Suprapubic skin (tissue), 4 donors: ENCODE results near the gene CADM2. TPM values are rescaled to one million over a fixed set of nuclear protein-coding genes. Genes with fewer than 3 reads are reported as not detected.

Experiments used
- DNase-seq, 2 donors: peaks; one replicate each; pipeline ENCODE4 v3.0.0-alpha.2; 2019; ENCODE audit warnings: low spot score in 2 of 2
- H3K27ac ChIP-seq: fragments of 200-600 bp; sonication (generic); one replicate; pipeline ENCODE4 v1.5.1; 2019
- H3K27me3 ChIP-seq: fragments of 200-600 bp; sonication (generic); one replicate; pipeline ENCODE4 v1.5.1; 2019
- H3K36me3 ChIP-seq: fragments of 200-600 bp; sonication (generic); one replicate; pipeline ENCODE4 v1.5.1; 2019
- H3K4me1 ChIP-seq: fragments of 200-600 bp; sonication (generic); one replicate; pipeline ENCODE4 v1.5.1; 2019
- H3K4me3 ChIP-seq: fragments of 200-600 bp; sonication (generic); one replicate; pipeline ENCODE4 v1.5.1; 2019; ENCODE audit warnings: mild to moderate bottlenecking
- H3K9me3 ChIP-seq: fragments of 200-600 bp; sonication (generic); one replicate; pipeline ENCODE4 v1.5.1; 2019
- EP300 ChIP-seq: sonication (generic); formaldehyde crosslinking; IDR thresholded peaks from one replicate; pipeline ENCODE4 v1.6.1; 2017; ENCODE audit warnings: antibody characterized with exemption
- POLR2A ChIP-seq, 2 donors: fragments of 450-650 bp; IDR thresholded peaks; one replicate each; pipeline ENCODE4 v1.6.1; 2017; ENCODE audit warnings: antibody characterized with exemption in 2 of 2, mild to moderate bottlenecking in 2 of 2, moderate library complexity in 2 of 2
- POLR2AphosphoS5 ChIP-seq, 3 donors: sonication (generic); formaldehyde crosslinking; IDR thresholded peaks; one replicate each; pipeline ENCODE4 v1.6.1; 2017; ENCODE audit warnings: antibody characterized with exemption in 3 of 3
- WGBS: methylation state at CpG from one replicate; pipeline ENCODE4 v1.1.5; 2018; 5-methylcytosine and 5-hydroxymethylcytosine counted together
- total RNA-seq, 4 donors: library from RNA; depleted of rRNA; stranded (reverse); fragments of >200 nt; gene quantifications; one replicate each; pipeline ENCODE4 v1.1.0, GENCODE V29; 2016
- TF ChIP-seq, protein P1 (sequence below), 2 donors: fragments of 200-600 bp in 1 of 2; fragments of 450-650 bp in 1 of 2; sonication (generic) in 1 of 2; IDR thresholded peaks; one replicate each; pipeline ENCODE4 v1.5.1; 2016 to 2019; ENCODE audit warnings: antibody characterized with exemption in 2 of 2, mild to moderate bottlenecking in 1 of 2, moderate library complexity in 1 of 2

The CADM2 gene
- total RNA-seq, 4 donors from 2014 or later, result 0.68 to 2.8 (median 1.4) TPM

- H3K36me3 ChIP-seq, result no peaks in the 10 kb centered on the region
- H3K9me3 ChIP-seq, result no peaks in the 10 kb centered on the region
- H3K4me1 ChIP-seq, result no peaks in the 10 kb centered on the region
- no peaks in the 10 kb centered on the region for H3K27me3 ChIP-seq
- 66% methylated on average over 1 of the region's 1 CpG for WGBS
- H3K27ac ChIP-seq, result no peak overlapping the region
- H3K4me3 ChIP-seq, result no peak overlapping the region
- DNase-seq, result no peak
- TF ChIP-seq EP300, result no peak
- no peak for TF ChIP-seq POLR2AphosphoS5 (IDR thresholded peaks at IDR 0.05)
Measured at GRCh38 chr3:85068911-85069310, 110.1 kb downstream of the CADM2 start.

DNA sequence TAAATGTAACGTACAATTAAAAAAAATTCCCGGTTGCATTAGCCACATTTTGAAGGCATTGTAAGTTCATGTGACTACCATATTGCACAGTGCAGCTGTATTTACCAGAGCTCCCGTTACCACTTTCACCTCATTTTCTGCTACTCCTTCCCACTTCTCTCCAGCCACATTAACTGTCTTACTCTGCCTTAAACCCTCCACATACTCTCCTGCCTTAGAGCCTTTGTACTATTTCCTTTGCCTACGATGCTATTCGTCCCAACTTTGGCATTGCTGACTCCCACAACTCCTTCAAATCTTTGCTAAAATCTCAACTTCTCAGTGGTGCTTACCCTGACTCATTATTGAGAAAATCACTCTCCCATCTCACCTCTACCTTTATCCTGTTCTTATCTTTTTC is 115.2 kb downstream of the CADM2 start:
- Histone ChIP-seq H3K27me3 (no peaks in the 10 kb centered on the region), H3K9me3 (no peaks in the 10 kb centered on the region), H3K36me3 (no peaks in the 10 kb centered on the region), H3K27ac (no peak overlapping the region), H3K4me3 (no peak overlapping the region), H3K4me1 (no peaks in the 10 kb centered on the region)
- TF ChIP-seq, protein P1, sequence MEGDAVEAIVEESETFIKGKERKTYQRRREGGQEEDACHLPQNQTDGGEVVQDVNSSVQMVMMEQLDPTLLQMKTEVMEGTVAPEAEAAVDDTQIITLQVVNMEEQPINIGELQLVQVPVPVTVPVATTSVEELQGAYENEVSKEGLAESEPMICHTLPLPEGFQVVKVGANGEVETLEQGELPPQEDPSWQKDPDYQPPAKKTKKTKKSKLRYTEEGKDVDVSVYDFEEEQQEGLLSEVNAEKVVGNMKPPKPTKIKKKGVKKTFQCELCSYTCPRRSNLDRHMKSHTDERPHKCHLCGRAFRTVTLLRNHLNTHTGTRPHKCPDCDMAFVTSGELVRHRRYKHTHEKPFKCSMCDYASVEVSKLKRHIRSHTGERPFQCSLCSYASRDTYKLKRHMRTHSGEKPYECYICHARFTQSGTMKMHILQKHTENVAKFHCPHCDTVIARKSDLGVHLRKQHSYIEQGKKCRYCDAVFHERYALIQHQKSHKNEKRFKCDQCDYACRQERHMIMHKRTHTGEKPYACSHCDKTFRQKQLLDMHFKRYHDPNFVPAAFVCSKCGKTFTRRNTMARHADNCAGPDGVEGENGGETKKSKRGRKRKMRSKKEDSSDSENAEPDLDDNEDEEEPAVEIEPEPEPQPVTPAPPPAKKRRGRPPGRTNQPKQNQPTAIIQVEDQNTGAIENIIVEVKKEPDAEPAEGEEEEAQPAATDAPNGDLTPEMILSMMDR (IDR thresholded peaks at IDR 0.05), result no peak
- TF ChIP-seq POLR2AphosphoS5 (IDR thresholded peaks at IDR 0.05), result no peak
- TF ChIP-seq POLR2A (IDR thresholded peaks at IDR 0.05), result no peak
- TF ChIP-seq EP300, result no peak
- no peak for DNase-seq
- 87% methylated on average over 5 of the region's 5 CpGs for WGBS

DNA sequence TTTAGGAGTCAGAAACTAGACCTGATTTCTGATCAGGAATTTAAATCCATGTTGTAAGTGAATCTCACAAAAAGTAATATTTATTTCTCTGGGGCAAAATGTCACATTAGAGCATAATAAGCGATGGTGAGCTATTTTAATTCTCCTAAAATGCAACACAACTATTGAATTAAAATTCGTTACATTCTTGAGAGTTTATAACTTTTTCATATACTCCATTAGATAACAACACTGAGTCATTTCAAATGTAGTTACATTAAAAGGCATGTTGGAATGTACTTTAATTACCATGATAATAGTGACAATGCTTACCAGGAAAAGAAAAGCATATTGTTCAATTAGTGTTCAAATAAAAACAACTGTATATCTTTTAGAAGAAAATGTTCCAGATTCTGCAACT is 116.9 kb downstream of the CADM2 start:
- Histone ChIP-seq H3K27me3 (no peaks in the 10 kb centered on the region), H3K9me3 (no peaks in the 10 kb centered on the region), H3K4me1 (no peaks in the 10 kb centered on the region), H3K27ac (no peak overlapping the region), H3K36me3 (no peaks in the 10 kb centered on the region), H3K4me3 (no peak overlapping the region)
- TF ChIP-seq POLR2A (IDR thresholded peaks at IDR 0.05) (no peak), POLR2AphosphoS5 (IDR thresholded peaks at IDR 0.05) (no peak)
- DNase-seq, result no peak
- 67% methylated on average over 2 of the region's 2 CpGs for WGBS

GRCh38 chr3:85077018-85077417 is 118.2 kb downstream of the CADM2 start:
- H3K4me1 ChIP-seq, result no peaks in the 10 kb centered on the region
- no peak overlapping the region for H3K27ac ChIP-seq
- 88% methylated on average over 1 of the region's 1 CpG for WGBS
- no peaks in the 10 kb centered on the region for H3K27me3 ChIP-seq
- H3K4me3 ChIP-seq, result no peak overlapping the region
- no peaks in the 10 kb centered on the region for H3K9me3 ChIP-seq
- no peaks in the 10 kb centered on the region for H3K36me3 ChIP-seq
- TF ChIP-seq EP300, result no peak
- TF ChIP-seq POLR2A (IDR thresholded peaks at IDR 0.05), result no peak
- TF ChIP-seq, protein P1 (IDR thresholded peaks at IDR 0.05), result no peak
- no peak for DNase-seq

- H3K27me3 ChIP-seq, result no peaks in the 10 kb centered on the region
- no peak overlapping the region for H3K27ac ChIP-seq
- no peak for DNase-seq
- H3K4me3 ChIP-seq, result no peak overlapping the region
- H3K36me3 ChIP-seq, result no peaks in the 10 kb centered on the region
- no peaks in the 10 kb centered on the region for H3K9me3 ChIP-seq
- no peak for TF ChIP-seq POLR2A (IDR thresholded peaks at IDR 0.05)
- TF ChIP-seq EP300, result no peak
- TF ChIP-seq, protein P1 (IDR thresholded peaks at IDR 0.05), result no peak
- no peak for TF ChIP-seq POLR2AphosphoS5 (IDR thresholded peaks at IDR 0.05)
- WGBS, result 44% methylated on average over 8 of the region's 8 CpGs
- no peaks in the 10 kb centered on the region for H3K4me1 ChIP-seq
Measured at GRCh38 chr3:85081191-85081906, 122.6 kb downstream of the CADM2 start.

DNA sequence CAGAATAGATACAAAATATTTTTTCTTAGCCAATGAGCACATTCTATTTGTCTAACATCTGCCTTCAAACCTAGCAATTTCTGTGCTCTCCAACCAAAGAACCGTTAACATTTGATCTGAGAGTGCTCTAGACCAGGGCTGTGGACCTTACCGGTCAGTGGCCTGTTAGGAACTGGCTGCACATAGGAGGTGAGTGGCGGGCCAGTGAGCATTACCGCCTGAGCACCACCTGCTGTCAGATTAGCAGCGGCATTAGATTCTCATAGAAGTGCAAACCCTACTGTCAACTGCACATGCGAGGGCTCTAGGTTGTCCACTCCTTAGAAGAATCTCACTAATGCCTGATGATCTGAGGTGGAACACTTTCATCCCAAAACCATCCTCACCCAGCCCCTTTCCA is 131.7 kb downstream of the CADM2 start:
- Histone ChIP-seq H3K9me3 (no peaks in the 10 kb centered on the region), H3K4me3 (no peak overlapping the region), H3K27me3 (no peaks in the 10 kb centered on the region), H3K27ac (no peak overlapping the region), H3K36me3 (no peaks in the 10 kb centered on the region), H3K4me1 (no peaks in the 10 kb centered on the region)
- WGBS, result 96% methylated on average over 6 of the region's 6 CpGs
- DNase-seq, result no peak
- TF ChIP-seq POLR2AphosphoS5 (IDR thresholded peaks at IDR 0.05) (no peak), POLR2A (IDR thresholded peaks at IDR 0.05) (no peak), EP300 (no peak)
- TF ChIP-seq, protein P1 (IDR thresholded peaks at IDR 0.05), result no peak
